OCI-M2 (cell line): ENCODE results near the gene LRRTM3.

ENCODE experiments used
- DNase-seq: peaks from one replicate; lab custom pipeline; 2025; ENCODE audit not compliant: unreplicated experiment; lab: John Stamatoyannopoulos, UW

Gene LRRTM3

GRCh38 chr10:67114945-67115344 is 189.1 kb downstream of the LRRTM3 start:
- no peak for DNase-seq

DNA sequence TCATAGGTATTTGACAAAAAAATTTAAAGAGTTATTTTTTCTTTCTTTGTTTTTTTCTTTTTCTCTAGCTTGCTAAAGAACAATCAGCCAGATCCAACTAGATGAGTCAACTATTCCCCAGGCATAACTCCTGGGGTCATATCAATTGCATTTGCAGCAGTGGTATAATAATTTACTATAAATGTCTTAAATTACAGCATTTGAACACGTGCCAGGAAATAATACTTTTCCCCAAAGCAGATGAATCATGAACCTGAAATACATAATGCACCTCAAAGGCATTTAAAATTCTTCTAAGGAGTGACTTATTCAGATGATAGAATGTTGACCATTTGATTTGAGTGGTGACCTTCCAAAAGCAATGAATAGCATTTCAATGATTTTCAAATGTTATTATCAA is 190.1 kb downstream of the LRRTM3 start:
- no peak for DNase-seq

DNA sequence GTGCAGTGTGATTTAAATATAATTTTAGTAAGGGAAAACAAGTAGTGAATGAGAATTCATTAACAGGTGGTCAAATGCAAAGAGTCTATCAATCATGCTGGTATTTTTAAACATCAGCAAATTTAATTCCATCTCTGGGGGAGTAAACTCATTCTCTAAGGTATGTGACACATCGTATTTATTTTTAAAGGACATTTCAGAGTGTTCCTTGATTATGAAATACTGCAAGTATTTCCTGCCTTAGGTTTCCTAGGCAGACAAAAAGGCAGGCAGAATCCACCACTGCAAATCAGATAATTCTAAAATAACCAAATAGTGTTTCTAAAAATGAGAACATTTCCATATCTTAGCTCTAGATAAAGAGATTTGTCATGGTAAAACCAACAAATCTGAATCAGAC is 193.8 kb downstream of the LRRTM3 start:
- no peak for DNase-seq

DNA sequence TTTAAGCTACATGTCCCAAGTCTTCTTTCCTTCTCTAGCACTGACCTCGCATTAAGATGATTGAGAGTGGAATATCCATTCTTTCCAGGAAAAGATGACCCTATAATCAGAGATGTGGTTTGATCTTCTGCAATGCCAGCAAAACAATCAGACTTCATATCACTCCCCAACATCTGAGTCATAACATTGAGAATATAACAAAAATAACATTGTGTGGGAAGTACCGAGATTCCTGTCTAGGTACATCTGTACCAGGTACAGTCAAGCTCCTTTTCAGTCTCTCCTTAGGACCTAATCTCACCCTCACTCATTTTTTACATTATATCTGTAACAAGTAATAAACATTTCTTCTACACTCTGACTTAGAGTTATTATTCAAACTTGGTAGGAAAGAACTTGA is 201.6 kb downstream of the LRRTM3 start:
- no peak for DNase-seq

GRCh38 chr10:67140641-67141040 is 214.8 kb downstream of the LRRTM3 start:
- DNase-seq, result no peak

GRCh38 chr10:67141300-67141699 is 215.5 kb downstream of the LRRTM3 start:
- DNase-seq, result no peak

DNA sequence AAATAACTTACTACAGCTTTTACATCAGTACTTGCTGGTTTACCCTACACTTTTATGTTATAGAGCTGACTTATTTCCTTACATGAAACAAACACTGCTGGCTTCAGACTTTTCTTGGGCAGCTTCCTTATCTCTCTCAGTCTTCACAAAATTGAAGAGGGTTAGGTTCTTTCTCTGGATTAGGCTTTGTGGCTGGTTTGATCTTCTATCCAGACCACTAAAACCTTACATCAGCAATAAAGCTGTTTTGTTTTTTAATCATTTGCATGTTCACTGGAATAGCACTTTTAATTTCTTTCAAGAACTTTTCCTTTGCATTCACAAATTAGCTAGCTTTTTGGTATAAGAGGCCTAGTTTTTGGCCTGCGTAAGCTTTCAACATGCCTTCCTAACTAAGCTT is 218.7 kb downstream of the LRRTM3 start:
- DNase-seq, result no peak
